Smooth muscle cell (in vitro differentiated cells): ENCODE results near the gene MED22. TPM values are rescaled to one million over a fixed set of nuclear protein-coding genes. Genes with fewer than 3 reads are reported as not detected.

Experiments used
- DNase-seq: peaks from one replicate; lab custom pipeline; 2025; ENCODE audit not compliant: unreplicated experiment; lab: John Stamatoyannopoulos, UW
- H2AFZ ChIP-seq: fragments of 200-600 bp; sonication (generic); 2 replicates; pipeline ENCODE4 v1.6.0; 2016; ENCODE audit warnings: antibody characterized with exemption, low read depth, mild to moderate bottlenecking
- H3F3A ChIP-seq: fragments of 200-600 bp; sonication (generic); 2 replicates; pipeline ENCODE4 v1.6.0; 2017; ENCODE audit warnings: antibody characterized with exemption, low read depth
- H3K27ac ChIP-seq: fragments of 200-600 bp; sonication (generic); 2 replicates; pipeline ENCODE4 v1.5.1; 2016; ENCODE audit warnings: low read depth, mild to moderate bottlenecking
- H3K27me3 ChIP-seq: fragments of 200-600 bp; sonication (generic); 2 replicates; pipeline ENCODE4 v1.6.1; 2016; ENCODE audit warnings: low read depth, mild to moderate bottlenecking
- H3K36me3 ChIP-seq: fragments of 200-600 bp; sonication (generic); 2 replicates; pipeline ENCODE4 v1.5.1; 2016; ENCODE audit warnings: low read depth
- H3K4me1 ChIP-seq: fragments of 200-600 bp; sonication (generic); 2 replicates; pipeline ENCODE4 v1.5.1; 2016; ENCODE audit warnings: low read depth
- H3K4me2 ChIP-seq: fragments of 200-600 bp; sonication (generic); 2 replicates; pipeline ENCODE4 v1.6.0; 2016; ENCODE audit warnings: mild to moderate bottlenecking
- H3K4me3 ChIP-seq: fragments of 200-600 bp; sonication (generic); 2 replicates; pipeline ENCODE4 v1.5.1; 2016; ENCODE audit warnings: mild to moderate bottlenecking
- H3K79me2 ChIP-seq: fragments of 200-600 bp; sonication (generic); 2 replicates; pipeline ENCODE4 v1.6.0; 2016; ENCODE audit warnings: low read depth, mild to moderate bottlenecking
- H3K9ac ChIP-seq: fragments of 200-600 bp; sonication (generic); 2 replicates; pipeline ENCODE4 v1.6.0; 2016; ENCODE audit warnings: low read depth
- H3K9me3 ChIP-seq: fragments of 200-600 bp; sonication (generic); replicated peaks from 2 replicates; pipeline ENCODE4 v1.5.1; 2016; ENCODE audit warnings: low read depth
- H4K20me1 ChIP-seq: fragments of 200-600 bp; sonication (generic); 2 replicates; pipeline ENCODE4 v1.6.0; 2016; ENCODE audit warnings: low read depth
- CTCF ChIP-seq: fragments of 200-600 bp; sonication (generic); IDR thresholded peaks from 2 replicates; pipeline ENCODE4 v1.5.1; 2017; ENCODE audit warnings: borderline replicate concordance, mild to moderate bottlenecking, antibody characterized with exemption; ENCODE audit not compliant: insufficient read depth, poor library complexity, severe bottlenecking
- WGBS: methylation state at CpG from one replicate; pipeline ENCODE4 v1.1.7; 2016; ENCODE audit warnings: low lambda C conversion rate; 5-methylcytosine and 5-hydroxymethylcytosine counted together
- polyA plus RNA-seq: library from polyadenylated mRNA; unstranded; fragments of >200 nt; fragmentation: Nextera tagmentation; extraction: Ambion mirVana; gene quantifications from 2 replicates; pipeline ENCODE4 v1.2.1, GENCODE V29; 2016
- total RNA-seq: library from RNA; depleted of rRNA; stranded (reverse); fragments of >200 nt; gene quantifications from 2 replicates; pipeline ENCODE4 v1.2.3, GENCODE V29; 2014

Gene MED22
- total and polyA plus RNA-seq, 2 experiments from 2014 or later, result 9.0 to 17.9 TPM

- H3F3A ChIP-seq, result no peaks in the 10 kb centered on the region
- H3K79me2 ChIP-seq, result no peaks in the 10 kb centered on the region
- no peak overlapping the region for H3K4me2 ChIP-seq
- no peaks in the 10 kb centered on the region for H3K36me3 ChIP-seq
- H3K4me3 ChIP-seq, result no peak overlapping the region
- H3K9ac ChIP-seq, result no peak overlapping the region
- H3K9me3 ChIP-seq, result no peaks in the 10 kb centered on the region
- DNase-seq, result no peak
- H3K4me1 ChIP-seq, result no peaks in the 10 kb centered on the region
- no peak overlapping the region for H3K27ac ChIP-seq
- no peak for TF ChIP-seq CTCF
- H4K20me1 ChIP-seq, result no peaks in the 10 kb centered on the region
- no peaks in the 10 kb centered on the region for H3K27me3 ChIP-seq
- no peak overlapping the region for H2AFZ ChIP-seq
- 92% methylated on average over 17 of the region's 17 CpGs for WGBS
These were observed 36.9 kb upstream of the MED22 start for GRCh38 chr9:133384736-133385321.

- H4K20me1 ChIP-seq, result no peaks in the 10 kb centered on the region
- no peak overlapping the region for H3K27ac ChIP-seq
- H3K4me2 ChIP-seq, result no peak overlapping the region
- H3K9ac ChIP-seq, result no peak overlapping the region
- 94% methylated on average over 3 of the region's 3 CpGs for WGBS
- no peak overlapping the region for H2AFZ ChIP-seq
- no peak for TF ChIP-seq CTCF
- H3K27me3 ChIP-seq, result no peaks in the 10 kb centered on the region
- no peaks in the 10 kb centered on the region for H3K9me3 ChIP-seq
- H3K36me3 ChIP-seq, result no peaks in the 10 kb centered on the region
- H3K4me3 ChIP-seq, result no peak overlapping the region
- H3F3A ChIP-seq, result no peaks in the 10 kb centered on the region
- no peak for DNase-seq
- no peaks in the 10 kb centered on the region for H3K79me2 ChIP-seq
- H3K4me1 ChIP-seq, result no peaks in the 10 kb centered on the region
These were observed 35.5 kb upstream of the MED22 start for GRCh38 chr9:133383438-133383837.

GRCh38 chr9:133382507-133383141 lies 34.7 kb upstream of the MED22 start:
- Histone ChIP-seq H3K4me2 (no peak overlapping the region), H3K27me3 (no peaks in the 10 kb centered on the region), H3K9ac (no peak overlapping the region), H3K4me3 (no peak overlapping the region), H3K27ac (no peak overlapping the region), H3K79me2 (no peaks in the 10 kb centered on the region), H4K20me1 (no peaks in the 10 kb centered on the region), H3K4me1 (no peaks in the 10 kb centered on the region), H3K36me3 (no peaks in the 10 kb centered on the region), H3K9me3 (no peaks in the 10 kb centered on the region), H3F3A (no peaks in the 10 kb centered on the region), H2AFZ (no peak overlapping the region)
- no peak for DNase-seq
- 91% methylated on average over 4 of the region's 4 CpGs for WGBS
- TF ChIP-seq CTCF, result no peak

- H3K36me3 ChIP-seq, result no peaks in the 10 kb centered on the region
- no peaks in the 10 kb centered on the region for H3K27me3 ChIP-seq
- no peak overlapping the region for H3K4me2 ChIP-seq
- no peak overlapping the region for H3K9ac ChIP-seq
- no peak overlapping the region for H3K4me3 ChIP-seq
- H3K9me3 ChIP-seq, result no peaks in the 10 kb centered on the region
- H3K4me1 ChIP-seq, result peaks cover 8% of the 10 kb centered on the region
- peaks cover 9% of the 10 kb centered on the region for H3F3A ChIP-seq
- 89% methylated on average over 4 of the region's 4 CpGs for WGBS
- H3K27ac ChIP-seq, result no peak overlapping the region
- H2AFZ ChIP-seq, result no peak overlapping the region
- no peaks in the 10 kb centered on the region for H4K20me1 ChIP-seq
- no peak for DNase-seq
- peaks cover 1% of the 10 kb centered on the region for H3K79me2 ChIP-seq
- TF ChIP-seq CTCF, result no peak
These were observed 32.8 kb upstream of the MED22 start for GRCh38 chr9:133380734-133381133.
